Tibial artery (tissue), 4 donors: ENCODE data around the gene TMEM45A.
"Not testable (repeated sequence)": the region's sequence is repeated elsewhere in the genome, so short reads cannot be mapped to it uniquely, and the experiment has no call there.

Experiments
- DNase-seq, 2 donors: peaks; one replicate each; pipeline ENCODE4 v3.0.0-alpha.2; 2019
- H3K27ac ChIP-seq, 2 donors: fragments of 200-600 bp; sonication (generic) in 1 of 2; 1 replicate in 1 of 2; 2 replicates in 1 of 2; pipeline ENCODE4 v1.5.1; 2018 to 2019; ENCODE audit warnings: mild to moderate bottlenecking in 1 of 2
- H3K27me3 ChIP-seq, 2 donors: fragments of 200-600 bp; sonication (generic) in 1 of 2; one replicate each; pipeline versions ENCODE4 v1.5.1 to v1.6.0; 2016 to 2019
- H3K36me3 ChIP-seq, 3 donors: fragments of 200-600 bp; sonication (generic) in 2 of 3; one replicate each; pipeline ENCODE4 v1.5.1; 2016 to 2019; ENCODE audit warnings: mild to moderate bottlenecking in 2 of 3
- H3K4me1 ChIP-seq, 4 donors: fragments of 200-600 bp; sonication (generic) in 2 of 4; 1 replicate in 3 of 4; 2 replicates in 1 of 4; pipeline ENCODE4 v1.5.1; 2016 to 2019
- H3K4me3 ChIP-seq, 2 donors: fragments of 200-600 bp; sonication (generic) in 1 of 2; 1 replicate in 1 of 2; 2 replicates in 1 of 2; pipeline ENCODE4 v1.5.1; 2018 to 2019; ENCODE audit warnings: mild to moderate bottlenecking in 2 of 2
- H3K9me3 ChIP-seq, 3 donors: fragments of 200-600 bp; sonication (generic) in 1 of 3; one replicate each; pipeline ENCODE4 v1.5.1; 2016 to 2019
- CTCF ChIP-seq, 2 experiments: fragments of 200-600 bp in 1 of 2; fragments of 450-650 bp in 1 of 2; IDR thresholded peaks; one replicate each; pipeline ENCODE4 v1.5.1; 2017 to 2019; ENCODE audit warnings: antibody characterized with exemption in 2 of 2, mild to moderate bottlenecking in 1 of 2, moderate library complexity in 1 of 2
- intact Hi-C: fragments of 100-400 bp; cut with DNase I; formaldehyde crosslinking; loops from one replicate; pipeline ENCODE4 v1.15.0; 2023; ENCODE audit warnings: low total_unique reads

TMEM45A gene

GRCh38 chr3:100492059-100493006 lies at the start of gene TMEM45A:
TMEM45A (plus strand) TSS chr3:100492619; CDS start chr3:100555212, 62,593 bp downstream.
- Histone ChIP-seq H3K4me1 (peaks cover 0 to 39% (median 13%) of the 10 kb centered on the region in 4 donors), H3K27me3 (no peaks in the 10 kb centered on the region), H3K9me3 (no peaks in the 10 kb centered on the region), H3K27ac (peak within 1 kb of the TSS; percentile 82 to 84), H3K4me3 (peak within 1 kb of the TSS; percentile 51 to 54), H3K36me3 (no peaks in the 10 kb centered on the region)
- peak; percentile 96 to 99 for DNase-seq
- peak in 1 of 2 experiments; percentile 15 for TF ChIP-seq CTCF (IDR thresholded peaks at IDR 0.05)
- intact Hi-C loops = loop anchor here (5.0 kb wide), 1 partner anchor 90 kb away; the partner anchor contains the start of genes LNP1 and TOMM70

- TF ChIP-seq CTCF (IDR thresholded peaks at IDR 0.05) = no peak
- H3K36me3 ChIP-seq = no peaks in the 10 kb centered on the region
- H3K4me3 ChIP-seq = no peak overlapping the region
- H3K27ac ChIP-seq = no peak overlapping the region
- DNase-seq = no peak
- no peaks in the 10 kb centered on the region for H3K9me3 ChIP-seq
- H3K4me1 ChIP-seq = no peaks in the 10 kb centered on the region
- no peaks in the 10 kb centered on the region for H3K27me3 ChIP-seq
- intact Hi-C loops = no loop called here
These were observed 48.7 kb upstream of the TMEM45A start for GRCh38 chr3:100443690-100444089.

GRCh38 chr3:100447067-100447466 lies 45.4 kb upstream of the TMEM45A start:
- DNase-seq, H3K4me3 ChIP-seq, H3K9me3 ChIP-seq, H3K27me3 ChIP-seq, H3K27ac ChIP-seq, H3K4me1 ChIP-seq, H3K36me3 ChIP-seq, intact Hi-C loops: not testable (repeated sequence)

- no peak for TF ChIP-seq CTCF (IDR thresholded peaks at IDR 0.05)
- Histone ChIP-seq H3K27me3 (no peaks in the 10 kb centered on the region), H3K4me1 (no peaks in the 10 kb centered on the region), H3K9me3 (no peaks in the 10 kb centered on the region), H3K27ac (no peak overlapping the region), H3K4me3 (no peak overlapping the region), H3K36me3 (peaks cover 0 to 11% (median 0%) of the 10 kb centered on the region in 3 donors)
- no peak for DNase-seq
- intact Hi-C loops = no loop called here
These were observed 44.3 kb upstream of the TMEM45A start for GRCh38 chr3:100448079-100448478.

- TF ChIP-seq CTCF (IDR thresholded peaks at IDR 0.05) = no peak
- no peak for DNase-seq
- no peak overlapping the region for H3K4me3 ChIP-seq
- H3K4me1 ChIP-seq = no peaks in the 10 kb centered on the region
- H3K27ac ChIP-seq = no peak overlapping the region
- H3K9me3 ChIP-seq = no peaks in the 10 kb centered on the region
- intact Hi-C loops = no loop called here
- H3K36me3 ChIP-seq = peaks cover 0 to 11% (median 0%) of the 10 kb centered on the region in 3 donors
- H3K27me3 ChIP-seq = no peaks in the 10 kb centered on the region
These were observed 43.2 kb upstream of the TMEM45A start for GRCh38 chr3:100449214-100449613.

- Histone ChIP-seq H3K9me3 (no peaks in the 10 kb centered on the region), H3K4me1 (no peaks in the 10 kb centered on the region), H3K36me3 (peaks cover 3 to 18% (median 4%) of the 10 kb centered on the region in 3 donors), H3K27me3 (no peaks in the 10 kb centered on the region), H3K4me3 (no peak overlapping the region), H3K27ac (no peak overlapping the region)
- TF ChIP-seq CTCF (IDR thresholded peaks at IDR 0.05) = no peak
- DNase-seq = no peak
- intact Hi-C loops = no loop called here
These were observed 37.7 kb upstream of the TMEM45A start for GRCh38 chr3:100454677-100455076.
